ENCODE measurements around the gene TRAPPC10. TPM values are rescaled to one million over a fixed set of nuclear protein-coding genes. Genes with fewer than 3 reads are reported as not detected.

TRAPPC10 gene
- total RNA-seq, 4 donors from 2014 or later = 26.0 to 40.3 (median 30.9) TPM

DNA sequence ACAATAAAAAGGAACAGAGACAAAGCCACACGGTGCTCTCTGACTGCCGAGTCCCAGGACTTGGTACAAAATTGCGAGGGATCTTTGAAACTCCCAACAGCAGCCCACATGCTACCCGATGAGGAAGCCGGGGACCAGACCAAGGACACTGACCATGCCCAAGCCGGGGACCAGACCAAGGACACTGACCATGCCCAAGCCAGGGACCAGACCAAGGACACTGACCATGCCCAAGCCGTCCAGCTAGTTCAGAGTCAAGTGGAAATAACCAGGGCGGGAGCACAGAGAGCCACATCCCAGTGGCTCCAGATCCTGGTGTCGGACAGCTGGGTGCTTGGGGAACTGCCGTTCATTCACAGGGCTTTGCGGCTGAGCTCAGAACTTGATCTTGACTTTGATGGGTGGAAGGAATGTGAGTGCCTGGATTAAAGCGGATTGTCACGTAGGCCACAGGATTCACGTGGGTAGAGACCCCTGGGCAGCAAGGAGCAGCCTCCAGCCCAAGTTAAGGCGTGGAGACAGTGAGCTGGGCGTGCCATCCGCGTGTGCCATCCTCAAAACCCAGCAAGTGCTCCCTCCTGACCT lies 16.5 kb upstream of the TRAPPC10 start:
- TF ChIP-seq, protein P1, sequence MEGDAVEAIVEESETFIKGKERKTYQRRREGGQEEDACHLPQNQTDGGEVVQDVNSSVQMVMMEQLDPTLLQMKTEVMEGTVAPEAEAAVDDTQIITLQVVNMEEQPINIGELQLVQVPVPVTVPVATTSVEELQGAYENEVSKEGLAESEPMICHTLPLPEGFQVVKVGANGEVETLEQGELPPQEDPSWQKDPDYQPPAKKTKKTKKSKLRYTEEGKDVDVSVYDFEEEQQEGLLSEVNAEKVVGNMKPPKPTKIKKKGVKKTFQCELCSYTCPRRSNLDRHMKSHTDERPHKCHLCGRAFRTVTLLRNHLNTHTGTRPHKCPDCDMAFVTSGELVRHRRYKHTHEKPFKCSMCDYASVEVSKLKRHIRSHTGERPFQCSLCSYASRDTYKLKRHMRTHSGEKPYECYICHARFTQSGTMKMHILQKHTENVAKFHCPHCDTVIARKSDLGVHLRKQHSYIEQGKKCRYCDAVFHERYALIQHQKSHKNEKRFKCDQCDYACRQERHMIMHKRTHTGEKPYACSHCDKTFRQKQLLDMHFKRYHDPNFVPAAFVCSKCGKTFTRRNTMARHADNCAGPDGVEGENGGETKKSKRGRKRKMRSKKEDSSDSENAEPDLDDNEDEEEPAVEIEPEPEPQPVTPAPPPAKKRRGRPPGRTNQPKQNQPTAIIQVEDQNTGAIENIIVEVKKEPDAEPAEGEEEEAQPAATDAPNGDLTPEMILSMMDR (IDR thresholded peaks at IDR 0.05; ENCODE audit: low read depth) = no peak

- TF ChIP-seq, protein P1 (IDR thresholded peaks at IDR 0.05; ENCODE audit: low read depth) = no peak
Observed at GRCh38 chr21:43997766-43998742, 14.1 kb upstream of the TRAPPC10 start.

- TF ChIP-seq, protein P1 (IDR thresholded peaks at IDR 0.05; ENCODE audit: low read depth) = no peak
Observed at GRCh38 chr21:44000360-44000759, 11.7 kb upstream of the TRAPPC10 start.

- TF ChIP-seq, protein P1 (IDR thresholded peaks at IDR 0.05; ENCODE audit: low read depth) = no peak
Observed at GRCh38 chr21:44002511-44002910, 9.6 kb upstream of the TRAPPC10 start.

DNA sequence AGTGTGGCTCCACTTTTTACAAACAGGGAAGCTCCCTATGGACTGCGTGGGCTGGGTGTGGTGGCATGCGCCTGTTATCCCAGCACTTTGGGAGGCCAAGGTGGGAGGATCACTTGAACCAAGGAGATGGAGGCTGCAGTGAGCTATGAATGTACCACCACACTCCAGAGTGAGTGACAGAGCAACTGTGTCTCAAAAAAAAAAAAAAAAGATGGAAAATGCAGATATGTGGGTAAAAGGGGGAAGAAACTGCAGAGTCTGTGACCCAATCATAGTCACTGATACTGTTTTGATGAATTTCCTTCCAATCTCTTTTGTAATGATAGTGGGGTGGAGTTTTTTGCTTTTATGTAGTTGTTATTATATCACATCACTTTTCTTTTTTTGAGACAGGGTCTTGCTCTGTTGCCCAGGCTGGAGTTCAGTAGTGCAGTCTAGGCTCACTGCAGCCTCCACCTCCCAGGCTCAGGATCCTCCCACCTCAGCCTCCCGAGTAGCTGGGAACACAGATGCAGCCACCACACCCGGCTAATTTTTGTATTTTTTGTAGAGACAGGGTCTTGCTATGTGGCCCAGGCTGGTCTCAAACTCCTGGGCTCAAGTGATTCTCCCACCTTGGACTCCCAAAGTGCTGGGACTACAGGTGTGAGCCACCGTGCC lies 8.7 kb upstream of the TRAPPC10 start:
- TF ChIP-seq, protein P1 (IDR thresholded peaks at IDR 0.05; ENCODE audit: low read depth) = no peak

DNA sequence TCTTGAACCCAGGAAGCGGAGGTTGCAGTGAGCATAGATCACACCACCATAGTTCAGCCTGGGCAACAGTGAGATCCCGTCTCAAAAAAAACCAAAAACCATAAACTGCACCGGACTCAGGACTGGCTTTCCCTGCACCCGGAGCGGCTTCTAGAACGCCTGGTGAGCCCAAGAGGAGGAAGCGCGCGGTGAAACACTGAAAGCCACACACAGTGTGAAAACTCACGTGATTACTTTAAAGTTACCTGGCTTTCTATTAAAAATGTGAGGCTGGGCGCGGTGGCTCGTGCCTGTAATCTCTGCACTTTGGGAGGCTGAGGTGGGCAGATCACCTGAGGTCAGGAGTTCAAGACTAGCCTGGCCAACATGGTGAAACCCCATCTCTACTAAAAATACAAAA lies 7.0 kb upstream of the TRAPPC10 start:
- TF ChIP-seq, protein P1 (IDR thresholded peaks at IDR 0.05; ENCODE audit: low read depth) = no peak

DNA sequence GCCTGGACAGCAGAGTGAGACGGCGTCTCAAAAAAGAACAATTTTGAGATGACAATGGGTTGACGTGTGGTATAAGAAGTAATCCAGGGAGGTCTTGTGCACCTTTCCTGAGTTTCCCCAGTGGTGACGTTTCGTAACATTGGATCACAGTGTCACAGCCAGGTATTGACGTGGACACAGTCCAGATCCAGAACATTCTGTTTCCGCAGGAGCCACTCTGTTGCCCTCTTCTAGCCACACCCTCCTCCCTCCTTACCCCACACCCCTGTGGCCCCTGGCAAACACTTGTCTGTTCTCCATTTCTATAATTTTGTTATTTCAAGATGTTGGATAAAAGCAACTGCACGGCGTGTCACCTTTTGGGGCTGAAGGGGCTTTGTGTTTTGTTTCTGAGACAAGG lies 6.5 kb upstream of the TRAPPC10 start:
- TF ChIP-seq, protein P1 (IDR thresholded peaks at IDR 0.05; ENCODE audit: low read depth) = no peak

All from subcutaneous adipose tissue (tissue), 4 donors.